ENCODE results near the gene AOC2. TPM values are rescaled to one million over a fixed set of nuclear protein-coding genes. Genes with fewer than 3 reads are reported as not detected.

Gene AOC2
- total and polyA plus RNA-seq, 2 of the 8 experiments (the other 6 are each of a cell fraction or from before 2014, with no cell fraction given) = 4.2 to 4.7 TPM

DNA sequence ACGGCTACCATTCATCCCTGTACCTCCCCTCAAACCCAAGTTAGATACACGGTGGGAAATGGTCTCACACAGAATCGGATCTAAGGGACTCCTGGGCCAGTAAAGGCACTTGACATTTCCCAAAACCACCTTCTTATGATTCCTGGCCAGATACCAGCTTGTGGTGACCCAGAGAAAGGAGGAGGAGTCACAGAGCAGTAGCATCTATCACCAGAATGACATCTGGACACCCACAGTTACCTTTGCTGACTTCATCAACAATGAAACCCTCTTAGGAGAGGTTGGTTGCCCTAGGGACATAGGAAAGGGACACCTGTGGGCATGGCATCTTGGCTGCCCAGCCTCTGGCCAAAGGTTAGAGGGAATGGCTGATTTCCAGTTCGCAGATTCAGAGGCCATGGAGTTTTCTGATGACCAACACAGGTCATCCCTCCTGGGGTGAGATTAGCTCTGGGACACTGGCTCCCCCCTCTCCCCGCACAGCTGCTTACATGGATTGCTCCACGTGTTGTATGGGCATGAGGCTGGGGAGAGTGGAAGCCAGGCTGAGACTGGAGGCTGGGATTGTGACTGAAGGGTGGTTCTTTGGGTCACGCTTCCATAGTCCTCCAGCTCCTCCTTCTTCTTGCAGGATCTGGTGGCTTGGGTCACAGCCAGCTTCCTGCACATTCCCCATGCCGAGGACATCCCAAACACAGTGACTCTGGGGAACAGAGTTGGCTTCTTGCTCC lies 5.2 kb downstream of the AOC2 start:
- H3K9ac ChIP-seq (replicated peaks in 1 of 4; ENCODE audit: extremely low read depth in 1 of 4, low read depth in 3 of 4, low read length in 3 of 4) = no peak overlapping the region
- H4K20me1 ChIP-seq (replicated peaks in 1 of 2; ENCODE audit: control insufficient read depth in 1 of 2, insufficient read depth in 2 of 2, low read length in 2 of 2) = peaks cover 7 to 15% of the 10 kb centered on the region in 2 experiments
- H2BK12ac ChIP-seq (ENCODE audit: low read depth, low read length) = no peak overlapping the region
- H3K4me1 ChIP-seq (replicated peaks in 1 of 4; ENCODE audit: control insufficient read depth in 3 of 4, insufficient read depth in 4 of 4, low read length in 3 of 4) = no peaks in the 10 kb centered on the region; a peak in 1 of 7 replicates
- POLR2A ChIA-PET (ENCODE audit: partially characterized antibody) = interaction anchor here (0.6 to 10.4 kb wide), 6 partner anchors 13 to 518 kb away, joined by 3 to 111 read pairs (median 4); partner anchors contain the start of genes PSME3 and RPL27
- H3K79me2 ChIP-seq (ENCODE audit: control insufficient read depth in 1 of 2, insufficient read depth in 2 of 2, low read length in 2 of 2) = no peaks in the 10 kb centered on the region
- no peaks in the 10 kb centered on the region; a peak in 1 of 7 replicates for H3K27me3 ChIP-seq (replicated peaks in 1 of 4; ENCODE audit: control insufficient read depth in 3 of 4, extremely low read depth in 1 of 4, insufficient read depth in 3 of 4, low read length in 3 of 4)
- H3K4me3 ChIP-seq (ENCODE audit: extremely low read depth in 1 of 4, insufficient read depth in 2 of 4, low read depth in 3 of 4, low read length in 4 of 4) = no peak overlapping the region
- H3K14ac ChIP-seq (ENCODE audit: insufficient read length) = no peak overlapping the region
- no peak overlapping the region for H4K5ac ChIP-seq (ENCODE audit: insufficient read length, low read depth, low read length)
- TF ChIP-seq MAFK (IDR thresholded peaks at IDR 0.05; ENCODE audit: low read depth, low read length) = no peak
- TF ChIP-seq, protein P1, sequence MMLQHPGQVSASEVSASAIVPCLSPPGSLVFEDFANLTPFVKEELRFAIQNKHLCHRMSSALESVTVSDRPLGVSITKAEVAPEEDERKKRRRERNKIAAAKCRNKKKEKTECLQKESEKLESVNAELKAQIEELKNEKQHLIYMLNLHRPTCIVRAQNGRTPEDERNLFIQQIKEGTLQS (IDR thresholded peaks at IDR 0.05; ENCODE audit: insufficient read depth, low read depth, low read length) = no peak
- no peak overlapping the region for H2BK20ac ChIP-seq (ENCODE audit: low read length)
- FAIRE-seq (no peak), DNase-seq (ENCODE audit: low read depth in 1 of 2, low spot score in 2 of 2) (no peak)
- H2AFZ ChIP-seq (ENCODE audit: low read length) = no peak overlapping the region
- H3K79me1 ChIP-seq (ENCODE audit: low read depth, low read length) = no peaks in the 10 kb centered on the region; the same call in 1 of the 2 replicates
- H3K27ac ChIP-seq (ENCODE audit: low read depth, low read length) = no peak overlapping the region
- H2AK5ac ChIP-seq (ENCODE audit: low read depth, low read length) = no peak overlapping the region
- 89% methylated on average over 8 of the region's 8 CpGs; no CpG with 5 or more reads in 1 of the 2 experiments for whole genome bisulfite sequencing, 2 experiments (ENCODE audit: extremely low coverage in 1 of 2, insufficient coverage in 1 of 2, insufficient read length in 1 of 2, insufficient replicate concordance in 2 of 2, low coverage in 1 of 2, low lambda C conversion rate in 2 of 2, missing lambda C conversion rate in 1 of 2)
- H4K8ac ChIP-seq (ENCODE audit: extremely low read depth, insufficient read depth, low read length) = no peak overlapping the region
- H3K4me2 ChIP-seq (ENCODE audit: insufficient read depth in 1 of 2, low read depth in 2 of 2, low read length in 2 of 2) = no peak overlapping the region
- no peak overlapping the region for H3K4ac ChIP-seq (replicated peaks; ENCODE audit: insufficient read length, low read depth, low read length)
- H3K23me2 ChIP-seq (ENCODE audit: low read depth, low read length) = no peaks in the 10 kb centered on the region
- no peak overlapping the region for H3K23ac ChIP-seq (ENCODE audit: insufficient read length)
- H3K36me3 ChIP-seq (ENCODE audit: control insufficient read depth in 2 of 4, insufficient read depth in 4 of 4, low read length in 3 of 4) = peaks cover 7 to 12% (median 9%) of the 10 kb centered on the region in 4 experiments; a peak in 7 of 8 replicates
- H3K9me3 ChIP-seq (ENCODE audit: insufficient read depth in 2 of 2, low read depth in 1 of 2, low read length in 1 of 2) = no peaks in the 10 kb centered on the region
- no peak overlapping the region for H2BK120ac ChIP-seq (replicated peaks; ENCODE audit: low read depth, low read length)
- H2BK5ac ChIP-seq (ENCODE audit: low read depth, low read length) = no peak overlapping the region
- H4K91ac ChIP-seq (replicated peaks; ENCODE audit: insufficient read length, low read length) = no peak overlapping the region
- no peak overlapping the region for H3K56ac ChIP-seq (replicated peaks; ENCODE audit: insufficient read length, low read depth, low read length)
- H3K18ac ChIP-seq (ENCODE audit: extremely low read depth, low read length) = no peak overlapping the region
- no peak overlapping the region for H2BK15ac ChIP-seq (ENCODE audit: low read length)
- CTCF ChIA-PET (ENCODE audit: partially characterized antibody) = interaction anchor here (0.6 to 8.9 kb wide), 9 partner anchors 15 to 637 kb away, joined by 3 to 141 read pairs (median 5); no protein-coding TSS in a partner anchor
